ENCODE measurements around the gene AOC2. TPM values are rescaled to one million over a fixed set of nuclear protein-coding genes. Genes with fewer than 3 reads are reported as not detected.

Gene AOC2
- total RNA-seq (2016; rRNA removed; fragmentation: Illumina TruSeq; extraction: Trizol): 0.55 and 1.2 TPM in 2 replicates
- not detected in 2 replicates for total RNA-seq (2016; cell fraction: cytosol; rRNA removed; fragmentation: Illumina TruSeq; extraction: Trizol; ENCODE audit: low read depth)
- 0.30 and 1.3 TPM in 2 replicates for total RNA-seq (2016; cell fraction: insoluble cytoplasmic fraction; rRNA removed; fragmentation: Illumina TruSeq; extraction: Trizol)
- 0.31 and 0.38 TPM in 2 replicates for total RNA-seq (2016; cell fraction: membrane; rRNA removed; fragmentation: Illumina TruSeq; extraction: Trizol)
- 2.2 and 3.5 TPM in 2 replicates for total RNA-seq (2016; cell fraction: nucleus; rRNA removed; fragmentation: Illumina TruSeq; extraction: Trizol)
- polyA plus RNA-seq (2011; rRNA removed): 3.3 and 5.1 TPM in 2 replicates
- 1.7 TPM in 2 replicates for polyA plus RNA-seq (2011; cell fraction: cytosol; rRNA removed)
- 21.9 and 26.2 TPM in 2 replicates for polyA plus RNA-seq (2011; cell fraction: nucleus; rRNA removed)
- polyA plus RNA-seq (2012): 2.7 and 9.2 TPM in 2 replicates
- polyA plus RNA-seq (2016; cell fraction: cytosol; fragmentation: Illumina TruSeq; extraction: Trizol; ENCODE audit: low read depth): 0.10 and 0.19 TPM in 2 replicates
- polyA plus RNA-seq (2016; cell fraction: insoluble cytoplasmic fraction; fragmentation: Illumina TruSeq; extraction: Trizol; ENCODE audit: low read depth): 0.66 and 0.95 TPM in 2 replicates
- polyA plus RNA-seq (2016; cell fraction: membrane; fragmentation: Illumina TruSeq; extraction: Trizol; ENCODE audit: low read depth): 0.24 and 0.30 TPM in 2 replicates
- polyA plus RNA-seq (2016; cell fraction: nucleus; fragmentation: Illumina TruSeq; extraction: Trizol; ENCODE audit: insufficient read depth, low read depth): 5.9 and 6.2 TPM in 2 replicates
- 5.1 and 5.5 TPM in 2 replicates for polyA minus RNA-seq (2011; rRNA and poly(A)+ RNA removed; ENCODE audit: low replicate concordance)
- polyA minus RNA-seq (2011; cell fraction: cytosol; rRNA and poly(A)+ RNA removed): 0.26 and 0.59 TPM in 2 replicates
- polyA minus RNA-seq (2011; cell fraction: nucleus; rRNA and poly(A)+ RNA removed): 9.8 and 10.3 TPM in 2 replicates
- percentile 64 among the genes with signal in this experiment for Bru-seq, nascent RNA
- percentile 92 among the genes with signal in this experiment for BruChase-seq, experiment 1, labeled RNA remaining after a 6-hour chase
- BruChase-seq, experiment 2, labeled RNA remaining after a 2-hour chase: percentile 87 among the genes with signal in this experiment
- long read RNA-seq, experiment 1, partial matches to known transcripts: 0 of 1 reads
- long read RNA-seq, experiment 1, other reads (novel, unspliced or antisense): 1 of 1 reads
- long read RNA-seq, experiment 2, partial matches to known transcripts: 0 of 3 reads
- long read RNA-seq, experiment 2, other reads (novel, unspliced or antisense): 3 of 3 reads

- intact Hi-C loops (cut with micrococcal nuclease; ENCODE audit: unreplicated experiment) (loop anchor here (5.0 kb wide), 1 partner anchor 138 kb away; the partner anchor contains the start of genes PTGES3L and RUNDC1), in situ Hi-C loops (cut with HindIII; ENCODE audit: extremely low pct_ligation_motif_present, low pct_unique_long_range_greater_than_20kb) (loop anchor here (5.0 to 10.0 kb wide), 2 partner anchors 83 to 141 kb away; partner anchors contain the start of genes PTGES3L and RUNDC1)
- Histone ChIP-seq H3K79me2 (ENCODE audit: insufficient read depth, low read length) (no peaks in the 10 kb centered on the region), H3K4me1 (ENCODE audit: insufficient read depth, low read length) (peaks cover 11% of the 10 kb centered on the region; the same call in 1 of the 2 replicates), H2AFZ (ENCODE audit: low read length) (no peak within 1 kb of the TSS), H3K9me3 (ENCODE audit: low read length) (no peaks in the 10 kb centered on the region), H3K9ac (ENCODE audit: insufficient read depth, low read depth, low read length) (no peak within 1 kb of the TSS), H3K27me3 (ENCODE audit: control insufficient read depth in 1 of 2, insufficient read depth in 2 of 2, low read length in 2 of 2) (no peaks in the 10 kb centered on the region), H3K4me2 (ENCODE audit: low read depth, low read length) (no peak within 1 kb of the TSS), H3K36me3 (replicated peaks in 1 of 2; ENCODE audit: control insufficient read depth in 1 of 2, insufficient read depth in 2 of 2, low read length in 2 of 2) (peaks cover 36 to 58% of the 10 kb centered on the region in 2 experiments), H3K4me3 (replicated peaks in 1 of 3; ENCODE audit: insufficient read depth in 1 of 3, low read depth in 2 of 3, low read length in 3 of 3) (no peak within 1 kb of the TSS), H4K20me1 (ENCODE audit: insufficient read depth, low read length) (no peaks in the 10 kb centered on the region), H3K27ac (ENCODE audit: extremely low read length, insufficient read depth, low read length) (no peak within 1 kb of the TSS)
- FAIRE-seq (no peak), DNase-seq (ENCODE audit: low spot score) (no peak), ATAC-seq (no peak)
- BruUV-seq (replicated peaks): no TSS peak
- ChIA-PET CTCF (ENCODE audit: low intra/inter-chr PET ratio, low total read pairs) (interaction anchor here (1.8 to 3.6 kb wide), 4 partner anchors 85 to 123 kb away, joined by 5 to 68 read pairs (median 18); no protein-coding TSS in a partner anchor), POLR2A (interaction anchor here (1.6 to 5.0 kb wide), 6 partner anchors 11 to 154 kb away, joined by 5 to 39 read pairs (median 12); partner anchors contain the start of genes BECN1, PSME3 and RPL27)
- WGBS (ENCODE audit: low lambda C conversion rate): 98% methylated on average over 4 of the region's 4 CpGs
- TF ChIP-seq PRPF4 (IDR thresholded peaks at IDR 0.05; ENCODE audit: low read depth, low read length, poor library complexity, severe bottlenecking) (no peak), TEAD3 (CRISPR knock-in tag; optimal IDR thresholded peaks at IDR 0.05; ENCODE audit: borderline replicate concordance) (no peak), IRF9 (CRISPR knock-in tag; IDR thresholded peaks at IDR 0.05; ENCODE audit: borderline replicate concordance) (no peak), CCAR2 (optimal IDR thresholded peaks at IDR 0.05; ENCODE audit: low read depth, low read length) (no peak), CEBPZ (IDR thresholded peaks at IDR 0.05; ENCODE audit: low read length) (no peak), FOXJ3 (CRISPR knock-in tag; IDR thresholded peaks at IDR 0.05; ENCODE audit: borderline replicate concordance) (no peak), JARID2 (CRISPR knock-in tag; IDR thresholded peaks at IDR 0.05; ENCODE audit: insufficient replicate concordance) (no peak), GMEB2 (CRISPR knock-in tag; IDR thresholded peaks at IDR 0.05; ENCODE audit: low read depth) (no peak), EP300 (IDR thresholded peaks at IDR 0.05; ENCODE audit: low read depth in 2 of 2, low read length in 2 of 2) (no peak), EP300 (CRISPR knock-in tag; IDR thresholded peaks at IDR 0.05; ENCODE audit: borderline replicate concordance) (no peak), ZNF260 (CRISPR knock-in tag; IDR thresholded peaks at IDR 0.05; ENCODE audit: borderline replicate concordance, low read depth) (no peak), NFYB (CRISPR knock-in tag; IDR thresholded peaks at IDR 0.05) (no peak)
Measured at GRCh38 chr17:42844271-42844670, at the start of gene AOC2. Gene AOC2 (plus strand): TSS chr17:42844580. CDS start chr17:42844627, 47 bp downstream.

Measured in HepG2 (cell line).